GM12873 (cell line): ENCODE measurements around the gene ZBTB7C.

Source experiments
- TF ChIP-seq, protein P1 (sequence below): IDR thresholded peaks from 2 replicates; pipeline ENCODE4 v1.5.1; 2012; ENCODE audit warnings: low read depth, mild to moderate bottlenecking, moderate library complexity, low read length, control low read depth; ENCODE audit not compliant: insufficient read depth; ENCODE audit errors: missing control alignments

ZBTB7C gene

DNA sequence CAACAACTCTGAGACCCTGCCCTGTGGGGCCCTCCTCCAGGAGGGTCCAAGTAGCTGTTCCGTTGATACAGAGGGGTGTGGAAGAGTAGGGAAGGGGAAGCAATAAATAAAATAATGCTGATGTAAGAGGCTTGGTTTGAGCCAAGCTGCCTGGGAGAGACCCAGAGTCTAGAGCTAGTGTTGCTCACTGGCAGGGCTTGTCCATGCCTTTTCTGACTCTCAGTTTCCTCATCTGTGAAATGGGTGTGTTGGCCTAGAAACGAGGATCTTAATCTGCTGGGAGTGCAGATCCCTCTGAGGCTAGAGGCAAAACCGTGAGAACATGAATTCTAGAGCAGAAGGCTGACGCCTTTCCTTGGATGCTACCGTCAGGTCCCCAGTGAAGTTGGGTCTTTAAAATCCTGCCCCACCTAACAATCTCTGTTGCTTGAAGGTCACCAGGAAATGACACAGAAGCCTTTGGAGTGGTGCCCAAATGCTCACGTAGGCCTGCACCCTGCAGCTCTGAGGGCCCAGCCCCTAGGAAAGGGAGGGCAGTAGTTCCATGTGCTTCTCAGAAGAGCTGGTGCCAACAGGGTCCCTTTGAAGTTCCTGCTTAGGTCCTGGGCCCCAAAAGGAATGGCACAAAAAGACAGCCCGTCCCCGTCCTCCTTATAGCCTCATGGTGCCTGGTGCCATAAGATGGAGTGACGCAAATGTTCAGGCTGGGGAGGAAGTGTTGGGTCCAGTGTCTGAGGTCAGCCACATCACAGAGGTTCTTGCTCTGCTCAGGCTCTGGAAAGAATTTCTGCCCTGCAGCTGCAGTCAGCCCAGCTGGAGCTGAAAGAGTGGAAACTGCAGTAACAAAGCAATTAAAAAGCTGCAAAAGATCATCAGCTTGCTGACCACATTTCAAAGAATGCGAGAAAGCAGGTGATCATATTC, 405.5 kb downstream of the ZBTB7C start:
- TF ChIP-seq, protein P1, sequence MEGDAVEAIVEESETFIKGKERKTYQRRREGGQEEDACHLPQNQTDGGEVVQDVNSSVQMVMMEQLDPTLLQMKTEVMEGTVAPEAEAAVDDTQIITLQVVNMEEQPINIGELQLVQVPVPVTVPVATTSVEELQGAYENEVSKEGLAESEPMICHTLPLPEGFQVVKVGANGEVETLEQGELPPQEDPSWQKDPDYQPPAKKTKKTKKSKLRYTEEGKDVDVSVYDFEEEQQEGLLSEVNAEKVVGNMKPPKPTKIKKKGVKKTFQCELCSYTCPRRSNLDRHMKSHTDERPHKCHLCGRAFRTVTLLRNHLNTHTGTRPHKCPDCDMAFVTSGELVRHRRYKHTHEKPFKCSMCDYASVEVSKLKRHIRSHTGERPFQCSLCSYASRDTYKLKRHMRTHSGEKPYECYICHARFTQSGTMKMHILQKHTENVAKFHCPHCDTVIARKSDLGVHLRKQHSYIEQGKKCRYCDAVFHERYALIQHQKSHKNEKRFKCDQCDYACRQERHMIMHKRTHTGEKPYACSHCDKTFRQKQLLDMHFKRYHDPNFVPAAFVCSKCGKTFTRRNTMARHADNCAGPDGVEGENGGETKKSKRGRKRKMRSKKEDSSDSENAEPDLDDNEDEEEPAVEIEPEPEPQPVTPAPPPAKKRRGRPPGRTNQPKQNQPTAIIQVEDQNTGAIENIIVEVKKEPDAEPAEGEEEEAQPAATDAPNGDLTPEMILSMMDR = no peak

- TF ChIP-seq, protein P1 = no peak
Observed at GRCh38 chr18:48002933-48003365, 406.2 kb downstream of the ZBTB7C start.

DNA sequence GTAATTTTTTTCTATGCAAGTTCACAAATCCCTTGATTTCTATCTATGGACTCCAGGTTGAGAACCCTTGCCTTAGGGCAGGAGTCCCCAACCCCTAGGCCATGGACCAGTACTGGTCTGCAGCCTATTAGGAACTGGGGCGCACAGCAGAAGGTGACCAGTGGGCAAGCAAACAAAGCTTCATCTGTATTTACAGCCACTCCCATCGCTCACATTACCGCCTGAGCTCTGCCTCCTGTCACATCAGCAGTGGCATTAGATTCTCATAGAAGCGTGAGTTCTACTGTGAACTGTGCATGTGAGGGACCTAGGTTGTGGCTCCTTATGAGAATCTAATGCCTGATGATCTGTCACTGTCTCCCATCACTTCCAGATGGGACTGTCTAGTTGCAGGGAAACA, 408.5 kb downstream of the ZBTB7C start:
- TF ChIP-seq, protein P1 = no peak

GRCh38 chr18:47999801-48000248, 409.4 kb downstream of the ZBTB7C start:
- TF ChIP-seq, protein P1 = no peak

DNA sequence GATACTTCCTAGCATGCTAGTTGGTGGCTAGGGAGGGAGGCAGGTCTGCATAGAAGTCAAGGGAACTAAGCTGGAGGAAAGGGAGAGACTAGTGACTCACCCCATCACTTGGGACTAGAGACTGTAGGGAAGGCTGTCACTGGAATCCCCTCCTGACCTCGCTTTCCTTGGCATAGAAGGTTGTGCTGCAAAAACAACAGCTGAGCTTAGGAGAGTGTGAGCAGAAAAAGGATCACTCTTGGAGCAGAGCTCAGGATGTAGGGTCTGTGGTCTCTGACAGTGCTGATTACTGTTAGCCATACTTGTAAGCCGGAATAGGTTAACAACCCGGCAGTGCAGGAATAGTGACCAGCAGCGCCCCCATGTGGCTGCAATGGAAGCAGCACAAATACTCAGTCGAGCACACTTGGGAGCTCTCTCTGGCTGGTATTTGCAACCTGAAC, 411.8 kb downstream of the ZBTB7C start:
- TF ChIP-seq, protein P1 = peak; percentile 67

DNA sequence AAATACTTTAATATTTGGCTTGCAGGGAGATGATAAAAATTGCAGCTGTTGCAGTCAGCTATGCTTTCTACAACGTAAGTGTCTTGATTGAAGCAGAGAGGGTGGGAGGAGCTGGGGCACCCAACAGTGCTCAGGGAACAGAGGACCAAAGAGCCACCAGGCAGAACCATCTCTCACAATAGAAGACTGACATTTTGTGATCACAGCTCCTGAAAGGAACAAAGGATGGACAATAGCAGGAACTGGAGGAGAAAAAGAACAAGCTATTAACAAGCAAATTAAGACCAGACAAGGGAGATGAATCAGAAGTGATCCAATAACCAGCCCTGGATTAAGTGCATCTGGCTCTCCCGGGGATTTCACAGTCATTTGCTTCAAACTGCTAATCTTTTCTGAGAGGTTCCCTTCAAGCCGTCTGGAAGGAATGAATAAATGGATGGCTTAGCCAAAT, 413.1 kb downstream of the ZBTB7C start:
- TF ChIP-seq, protein P1 = no peak

- TF ChIP-seq, protein P1 = no peak
Observed at GRCh38 chr18:47995654-47996053, 413.5 kb downstream of the ZBTB7C start.
